Neural cell (in vitro differentiated cells): ENCODE measurements around the gene MAML2. TPM values are rescaled to one million over a fixed set of nuclear protein-coding genes. Genes with fewer than 3 reads are reported as not detected.

Experiments
- H2AFZ ChIP-seq: fragments of 200-600, 300-800 bp; sonication (generic), shearing (Covaris generic); 2 replicates; pipeline ENCODE4 v1.6.0; 2014; ENCODE audit warnings: low read depth, mild to moderate bottlenecking, antibody characterized with exemption, low read length, moderate library complexity
- H3F3A ChIP-seq: fragments of 200-600 bp; shearing (Covaris generic); 2 replicates; pipeline ENCODE4 v1.6.1; 2016; ENCODE audit warnings: mild to moderate bottlenecking, moderate library complexity, mixed read lengths, antibody characterized with exemption, low read length; ENCODE audit not compliant: insufficient read depth, poor library complexity, severe bottlenecking
- H3K27ac ChIP-seq: fragments of 200-600, 300-800 bp; sonication (generic), shearing (Covaris generic); 2 replicates; pipeline ENCODE4 v1.5.1; 2014; ENCODE audit warnings: mild to moderate bottlenecking, low read length, moderate library complexity
- H3K27me3 ChIP-seq: fragments of 300-800, 200-600 bp; sonication (generic), shearing (Covaris generic); 2 replicates; pipeline ENCODE4 v1.6.0; 2014; ENCODE audit warnings: mild to moderate bottlenecking, low read depth, low read length, moderate library complexity; ENCODE audit not compliant: insufficient read depth
- H3K36me3 ChIP-seq: fragments of 300-800, 200-600 bp; sonication (generic), shearing (Covaris generic); 2 replicates; pipeline ENCODE4 v1.5.1; 2014; ENCODE audit warnings: mild to moderate bottlenecking, antibody characterized with exemption, low read length, moderate library complexity; ENCODE audit not compliant: insufficient read depth
- H3K4me2 ChIP-seq: fragments of 300-800, 200-600 bp; sonication (generic), shearing (Covaris generic); 2 replicates; pipeline ENCODE4 v1.6.0; 2014; ENCODE audit warnings: mild to moderate bottlenecking, low read length
- H3K4me3 ChIP-seq: fragments of 300-800, 200-600 bp; sonication (generic), shearing (Covaris generic); 2 replicates; pipeline ENCODE4 v1.5.1; 2014; ENCODE audit warnings: mild to moderate bottlenecking, low read length, moderate library complexity
- H3K79me2 ChIP-seq: fragments of 200-600 bp; shearing (Covaris generic); replicated peaks from 2 replicates; pipeline ENCODE4 v1.6.0; 2014; ENCODE audit warnings: mild to moderate bottlenecking, low read length, moderate library complexity; ENCODE audit not compliant: insufficient read depth
- H3K9ac ChIP-seq: fragments of 300-800, 200-600 bp; sonication (generic), shearing (Covaris generic); 2 replicates; pipeline ENCODE4 v1.6.1; 2016; ENCODE audit warnings: mild to moderate bottlenecking, low read length, mixed read lengths
- H3K9me2 ChIP-seq: fragments of 200-600 bp; shearing (Covaris generic); 2 replicates; pipeline ENCODE4 v1.6.1; 2016; ENCODE audit warnings: mild to moderate bottlenecking, low read length, mixed read lengths; ENCODE audit not compliant: insufficient read depth
- H3K9me3 ChIP-seq: fragments of 200-600, 300-800 bp; sonication (generic), shearing (Covaris generic); 2 replicates; pipeline ENCODE4 v1.6.1; 2016; ENCODE audit warnings: mild to moderate bottlenecking, mixed run types, low read length, moderate library complexity, mixed read lengths
- H4K20me1 ChIP-seq: fragments of 200-600 bp; shearing (Covaris generic); 2 replicates; pipeline ENCODE4 v1.6.1; 2016; ENCODE audit warnings: mild to moderate bottlenecking, mixed run types; ENCODE audit not compliant: insufficient read depth
- EP300 ChIP-seq: fragments of 450-650 bp; conservative IDR thresholded peaks from 2 replicates; pipeline ENCODE4 v1.6.1; 2014; ENCODE audit warnings: antibody characterized with exemption, mild to moderate bottlenecking, moderate library complexity; ENCODE audit not compliant: poor library complexity, severe bottlenecking
- EZH2 ChIP-seq: fragments of 200-600, 300-800 bp; shearing (Covaris generic), sonication (generic); IDR thresholded peaks from 2 replicates; pipeline ENCODE4 v1.6.1; 2014; ENCODE audit warnings: antibody characterized with exemption, low read length, borderline replicate concordance, mild to moderate bottlenecking; ENCODE audit not compliant: insufficient read depth, poor library complexity, severe bottlenecking
- MXI1 ChIP-seq: fragments of 450-650 bp; conservative IDR thresholded peaks from 2 replicates; pipeline ENCODE4 v1.6.1; 2014; ENCODE audit warnings: antibody characterized with exemption, mild to moderate bottlenecking; ENCODE audit not compliant: poor library complexity, severe bottlenecking
- POLR2AphosphoS5 ChIP-seq: IDR thresholded peaks from 2 replicates; pipeline ENCODE4 v1.6.1; 2012
- SMC3 ChIP-seq: fragments of 450-650 bp; conservative IDR thresholded peaks from 2 replicates; pipeline ENCODE4 v1.6.1; 2014; ENCODE audit warnings: antibody characterized with exemption, mild to moderate bottlenecking, moderate library complexity; ENCODE audit not compliant: poor library complexity
- TAF1 ChIP-seq: IDR thresholded peaks from 2 replicates; pipeline ENCODE4 v1.6.1; 2012; ENCODE audit warnings: low read depth
- polyA plus RNA-seq: library from polyadenylated mRNA; depleted of rRNA; stranded (reverse); fragments of >200 nt; gene quantifications from 2 replicates; pipeline ENCODE4 v1.2.3, GENCODE V29; 2014
- TF ChIP-seq, protein P1 (sequence below): fragments of 450-650 bp; IDR thresholded peaks from 2 replicates; pipeline ENCODE4 v1.5.1; 2014; ENCODE audit warnings: antibody characterized with exemption, mild to moderate bottlenecking, moderate library complexity; ENCODE audit not compliant: poor library complexity, severe bottlenecking
- TF ChIP-seq, protein P2 (sequence below): IDR thresholded peaks from 2 replicates; pipeline ENCODE4 v1.6.1; 2012; ENCODE audit warnings: borderline replicate concordance

Gene MAML2
- polyA plus RNA-seq, 1 donor from 2014 or later, result 3.6 TPM

DNA sequence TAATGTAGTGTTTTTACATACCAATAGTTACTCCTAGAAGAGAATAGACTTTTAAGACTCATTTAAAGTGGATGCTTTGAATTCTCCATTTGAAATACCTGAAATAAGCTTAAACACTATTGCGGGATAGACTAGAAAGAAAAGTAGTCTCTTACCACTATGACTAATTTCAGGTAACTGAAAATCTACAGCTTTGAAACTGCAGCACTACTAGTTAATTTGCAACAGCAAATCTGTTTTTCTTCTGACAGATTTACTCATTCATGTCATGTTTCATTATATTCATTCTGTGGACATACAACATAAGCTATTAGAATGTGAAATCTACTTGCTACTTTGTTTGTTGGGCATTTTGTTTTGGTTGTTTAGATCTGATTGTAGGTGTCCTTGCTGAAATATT, 153.6 kb downstream of the MAML2 start:
- Histone ChIP-seq H4K20me1 (no peaks in the 10 kb centered on the region), H3K9ac (no peak overlapping the region), H3K4me3 (no peak overlapping the region), H3K9me3 (no peaks in the 10 kb centered on the region), H3K27me3 (no peaks in the 10 kb centered on the region), H2AFZ (no peak overlapping the region), H3K79me2 (no peaks in the 10 kb centered on the region), H3K4me2 (no peak overlapping the region), H3K27ac (no peak overlapping the region), H3F3A (no peaks in the 10 kb centered on the region), H3K9me2 (no peaks in the 10 kb centered on the region), H3K36me3 (no peaks in the 10 kb centered on the region)
- TF ChIP-seq MXI1, result no peak
- no peak for TF ChIP-seq EP300
- TF ChIP-seq, protein P1, sequence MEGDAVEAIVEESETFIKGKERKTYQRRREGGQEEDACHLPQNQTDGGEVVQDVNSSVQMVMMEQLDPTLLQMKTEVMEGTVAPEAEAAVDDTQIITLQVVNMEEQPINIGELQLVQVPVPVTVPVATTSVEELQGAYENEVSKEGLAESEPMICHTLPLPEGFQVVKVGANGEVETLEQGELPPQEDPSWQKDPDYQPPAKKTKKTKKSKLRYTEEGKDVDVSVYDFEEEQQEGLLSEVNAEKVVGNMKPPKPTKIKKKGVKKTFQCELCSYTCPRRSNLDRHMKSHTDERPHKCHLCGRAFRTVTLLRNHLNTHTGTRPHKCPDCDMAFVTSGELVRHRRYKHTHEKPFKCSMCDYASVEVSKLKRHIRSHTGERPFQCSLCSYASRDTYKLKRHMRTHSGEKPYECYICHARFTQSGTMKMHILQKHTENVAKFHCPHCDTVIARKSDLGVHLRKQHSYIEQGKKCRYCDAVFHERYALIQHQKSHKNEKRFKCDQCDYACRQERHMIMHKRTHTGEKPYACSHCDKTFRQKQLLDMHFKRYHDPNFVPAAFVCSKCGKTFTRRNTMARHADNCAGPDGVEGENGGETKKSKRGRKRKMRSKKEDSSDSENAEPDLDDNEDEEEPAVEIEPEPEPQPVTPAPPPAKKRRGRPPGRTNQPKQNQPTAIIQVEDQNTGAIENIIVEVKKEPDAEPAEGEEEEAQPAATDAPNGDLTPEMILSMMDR, result no peak

DNA sequence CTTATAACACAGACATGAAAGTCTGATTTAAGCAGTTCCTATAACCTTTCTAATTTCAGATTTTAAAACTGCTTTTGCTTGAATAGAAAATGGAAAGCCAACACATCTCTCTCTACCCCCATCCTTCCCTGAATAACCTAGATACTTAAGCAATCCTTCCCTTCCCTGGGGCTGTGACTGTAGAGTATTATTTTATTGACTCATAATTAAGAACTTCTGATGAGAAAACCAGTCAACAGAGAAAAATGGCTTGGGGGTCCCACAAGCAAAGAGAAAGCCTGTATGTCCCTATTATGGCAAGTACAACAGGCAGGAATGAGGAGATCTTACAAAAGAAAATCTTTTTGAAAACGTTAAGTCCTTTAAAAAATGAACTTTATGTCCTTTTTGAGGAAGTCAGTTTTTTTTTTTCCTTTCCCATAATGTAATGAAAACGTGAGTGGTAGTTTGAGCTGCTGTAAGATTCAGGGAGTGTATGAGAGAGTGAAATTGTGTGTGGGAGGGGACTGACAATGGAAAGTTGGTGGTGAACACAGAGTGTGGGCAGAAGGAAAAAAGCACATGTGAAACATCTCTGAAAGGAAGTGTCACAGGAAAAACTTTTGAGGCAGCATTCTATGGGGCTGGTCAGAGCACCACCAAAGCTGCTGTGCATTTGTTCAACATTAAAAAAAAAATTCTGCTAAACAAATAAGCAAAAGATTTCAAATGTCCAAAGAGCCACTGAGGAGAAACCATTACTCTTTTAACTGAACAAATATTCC, 154.6 kb downstream of the MAML2 start:
- Histone ChIP-seq H3K4me2 (no peak overlapping the region), H3K9ac (no peak overlapping the region)

DNA sequence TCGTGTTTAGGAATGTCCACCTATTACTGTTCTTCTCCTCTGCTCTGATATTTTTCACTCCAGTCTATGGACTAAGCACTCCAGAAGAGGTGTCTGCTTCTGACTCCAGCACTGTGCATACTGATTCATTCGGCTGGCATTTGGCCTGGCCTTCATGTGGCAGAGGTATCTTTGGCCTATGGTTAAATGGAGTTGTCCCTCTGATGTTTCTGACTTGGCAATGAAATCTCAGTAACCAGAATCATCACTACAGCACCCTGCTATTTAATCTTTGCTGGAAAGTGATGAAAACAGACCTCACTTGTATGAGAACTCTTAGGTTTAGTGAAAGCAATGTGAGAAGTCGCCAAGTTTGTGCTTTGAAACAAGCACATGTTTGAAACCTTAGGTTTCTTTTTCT, 155.2 kb downstream of the MAML2 start:
- Histone ChIP-seq H3K9ac (no peak overlapping the region), H3K36me3 (no peaks in the 10 kb centered on the region), H3K4me3 (no peak overlapping the region), H3K4me2 (no peak overlapping the region), H3F3A (no peaks in the 10 kb centered on the region), H3K27me3 (no peaks in the 10 kb centered on the region), H3K27ac (no peak overlapping the region), H3K79me2 (no peaks in the 10 kb centered on the region), H3K9me3 (no peaks in the 10 kb centered on the region), H3K9me2 (no peaks in the 10 kb centered on the region), H4K20me1 (no peaks in the 10 kb centered on the region), H2AFZ (no peak overlapping the region)
- no peak for TF ChIP-seq MXI1
- no peak for TF ChIP-seq EZH2
- TF ChIP-seq POLR2AphosphoS5, result no peak
- TF ChIP-seq, protein P1, result no peak
- TF ChIP-seq TAF1, result no peak
- TF ChIP-seq EP300, result no peak
- no peak for TF ChIP-seq SMC3

More for the DNA sequence above, 154.6 kb downstream of the MAML2 start:
- H2AFZ ChIP-seq, result no peak overlapping the region
- no peaks in the 10 kb centered on the region for H3F3A ChIP-seq
- H3K4me3 ChIP-seq, result no peak overlapping the region
- no peaks in the 10 kb centered on the region for H3K9me2 ChIP-seq
- no peak overlapping the region for H3K27ac ChIP-seq
- H3K9me3 ChIP-seq, result no peaks in the 10 kb centered on the region
- H3K27me3 ChIP-seq, result no peaks in the 10 kb centered on the region
- H3K79me2 ChIP-seq, result no peaks in the 10 kb centered on the region
- TF ChIP-seq POLR2AphosphoS5, result no peak
- no peak for TF ChIP-seq MXI1
- TF ChIP-seq TAF1, result no peak
- TF ChIP-seq, protein P2, sequence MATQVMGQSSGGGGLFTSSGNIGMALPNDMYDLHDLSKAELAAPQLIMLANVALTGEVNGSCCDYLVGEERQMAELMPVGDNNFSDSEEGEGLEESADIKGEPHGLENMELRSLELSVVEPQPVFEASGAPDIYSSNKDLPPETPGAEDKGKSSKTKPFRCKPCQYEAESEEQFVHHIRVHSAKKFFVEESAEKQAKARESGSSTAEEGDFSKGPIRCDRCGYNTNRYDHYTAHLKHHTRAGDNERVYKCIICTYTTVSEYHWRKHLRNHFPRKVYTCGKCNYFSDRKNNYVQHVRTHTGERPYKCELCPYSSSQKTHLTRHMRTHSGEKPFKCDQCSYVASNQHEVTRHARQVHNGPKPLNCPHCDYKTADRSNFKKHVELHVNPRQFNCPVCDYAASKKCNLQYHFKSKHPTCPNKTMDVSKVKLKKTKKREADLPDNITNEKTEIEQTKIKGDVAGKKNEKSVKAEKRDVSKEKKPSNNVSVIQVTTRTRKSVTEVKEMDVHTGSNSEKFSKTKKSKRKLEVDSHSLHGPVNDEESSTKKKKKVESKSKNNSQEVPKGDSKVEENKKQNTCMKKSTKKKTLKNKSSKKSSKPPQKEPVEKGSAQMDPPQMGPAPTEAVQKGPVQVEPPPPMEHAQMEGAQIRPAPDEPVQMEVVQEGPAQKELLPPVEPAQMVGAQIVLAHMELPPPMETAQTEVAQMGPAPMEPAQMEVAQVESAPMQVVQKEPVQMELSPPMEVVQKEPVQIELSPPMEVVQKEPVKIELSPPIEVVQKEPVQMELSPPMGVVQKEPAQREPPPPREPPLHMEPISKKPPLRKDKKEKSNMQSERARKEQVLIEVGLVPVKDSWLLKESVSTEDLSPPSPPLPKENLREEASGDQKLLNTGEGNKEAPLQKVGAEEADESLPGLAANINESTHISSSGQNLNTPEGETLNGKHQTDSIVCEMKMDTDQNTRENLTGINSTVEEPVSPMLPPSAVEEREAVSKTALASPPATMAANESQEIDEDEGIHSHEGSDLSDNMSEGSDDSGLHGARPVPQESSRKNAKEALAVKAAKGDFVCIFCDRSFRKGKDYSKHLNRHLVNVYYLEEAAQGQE, result no peak
- no peaks in the 10 kb centered on the region for H4K20me1 ChIP-seq
- no peaks in the 10 kb centered on the region for H3K36me3 ChIP-seq
